Measurements from ENCODE around the gene VPREB3.

GRCh38 chr22:23718371-23719165 is 35.7 kb downstream of the VPREB3 start:
- TF ChIP-seq POLR2AphosphoS5 (IDR thresholded peaks at IDR 0.05) (no peak), CTCF (IDR thresholded peaks at IDR 0.05) (no peak)
